T-helper 1 cell treated with Interleukin-12 subunit alpha and Interleukin-12 subunit beta and Interleukin-4 antibody, amounts not matched to agents 30 ng/mL and 1 ng/mL, for 36 hours (primary cell): ENCODE results near the gene SMAD4. TPM values are rescaled to one million over a fixed set of nuclear protein-coding genes. Genes with fewer than 3 reads are reported as not detected.

Source experiments
- total RNA-seq: library from RNA; stranded (reverse); gene quantifications from 2 replicates; pipeline ENCODE4 v1.2.3, GENCODE V29; 2022

The SMAD4 gene
- total RNA-seq, 1 donor from 2014 or later, result 90.7 TPM

Other genes starting within 250 kb of the SMAD4 start
- not detected in 2 replicates for gene MRO, start 210.2 kb upstream of the SMAD4 start, total RNA-seq
- gene ME2, start 151.1 kb upstream of the SMAD4 start, total RNA-seq, result 80.0 and 82.1 TPM in 2 replicates
- gene ELAC1, start 62.2 kb upstream of the SMAD4 start, total RNA-seq, result 6.1 and 7.1 TPM in 2 replicates
- 51.0 and 51.6 TPM in 2 replicates for gene MEX3C, start 167.5 kb downstream of the SMAD4 start, total RNA-seq